Right lobe of liver (tissue), 6 donors: ENCODE measurements around the gene SPINK9. TPM values are rescaled to one million over a fixed set of nuclear protein-coding genes. Genes with fewer than 3 reads are reported as not detected.
A peak's percentile ranks its signal among the peaks of the same experiment; 100 is the strongest.

ENCODE experiments used
- ATAC-seq, 4 donors: fragments of 200-7000 bp; cut with Tn5 transposase; one replicate each; pipeline ENCODE4 v1.9.1; 2020; ENCODE audit warnings: mild to moderate bottlenecking in 4 of 4, moderate library complexity in 4 of 4
- DNase-seq, 3 donors: peaks; one replicate each; pipeline ENCODE4 v3.0.0-alpha.2; 2020
- H3K27ac ChIP-seq, 3 donors: fragments of 200-600 bp; one replicate each; pipeline ENCODE4 v1.8.0; 2022
- H3K27me3 ChIP-seq, 2 donors: fragments of 200-600 bp; one replicate each; pipeline ENCODE4 v1.8.0; 2022
- H3K36me3 ChIP-seq, 4 donors: fragments of 200-600 bp; sonication (generic) in 1 of 4; one replicate each; pipeline versions ENCODE4 v1.5.1 to v1.8.0; 2017 to 2022; ENCODE audit warnings: control low read depth in 1 of 4
- H3K4me1 ChIP-seq, 4 donors: fragments of 200-600 bp; sonication (generic) in 1 of 4; one replicate each; pipeline versions ENCODE4 v1.5.1 to v1.8.0; 2017 to 2022; ENCODE audit warnings: control low read depth in 1 of 4
- H3K4me3 ChIP-seq, 3 donors: fragments of 200-600 bp; one replicate each; pipeline ENCODE4 v1.8.0; 2022
- H3K9me3 ChIP-seq, 4 donors: fragments of 200-600 bp; sonication (generic) in 1 of 4; one replicate each; pipeline versions ENCODE4 v1.5.1 to v1.8.0; 2017 to 2022; ENCODE audit warnings: control low read depth in 1 of 4
- POLR2A ChIP-seq: fragments of 450-650 bp; IDR thresholded peaks from one replicate; pipeline ENCODE4 v1.6.1; 2017; ENCODE audit warnings: antibody characterized with exemption, mild to moderate bottlenecking
- WGBS: methylation state at CpG from one replicate; pipeline ENCODE4 v1.1.6; 2018; ENCODE audit warnings: low coverage, low lambda C conversion rate; ENCODE audit not compliant: insufficient coverage; ENCODE audit errors: missing lambda C conversion rate; 5-methylcytosine and 5-hydroxymethylcytosine counted together
- intact Hi-C, 2 donors: fragments of 100-400 bp; cut with DNase I; formaldehyde crosslinking; loops; one replicate each; pipeline versions ENCODE4 v1.11.2 to v1.14.1; 2022
- long read RNA-seq: library from polyadenylated mRNA; unstranded; transcript quantifications from one replicate; pipeline ENCODE4 v2.0.0, GENCODE V29; 2019
- total RNA-seq, 6 experiments: library from RNA; depleted of rRNA in 2 of 6; stranded (reverse); fragments of >200 nt in 2 of 6; fragmentation: NEBNext Ultra II Directional in 3 of 6; extraction: Animal tissue kit (Norgen Biotek cat#: 25700) in 3 of 6; gene quantifications; one replicate each; pipeline versions ENCODE4 v1.1.0 to v1.2.4, GENCODE V29; 2016 to 2023
- TF ChIP-seq, protein P1 (sequence below), 4 donors: fragments of 200-600 bp in 3 of 4; fragments of 450-650 bp in 1 of 4; IDR thresholded peaks; one replicate each; pipeline versions ENCODE4 v1.5.1 to v1.8.0; 2016 to 2022; ENCODE audit warnings: antibody characterized with exemption in 4 of 4, mild to moderate bottlenecking in 2 of 4
- donor health status: DM: no; HTN: yes; CAD: no.
- donor health status: DM: no; HTN: no; CAD: no.
- donor health status: DM: no; HTN: no; CAD: no.
- donor health status: DM: no; HTN: yes; CAD: no.
- donor health status: DM: no; HTN: yes; CAD: no.

The SPINK9 gene, protein sequence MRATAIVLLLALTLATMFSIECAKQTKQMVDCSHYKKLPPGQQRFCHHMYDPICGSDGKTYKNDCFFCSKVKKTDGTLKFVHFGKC
- not detected for total RNA-seq
- long read RNA-seq: 0 reads

DNA sequence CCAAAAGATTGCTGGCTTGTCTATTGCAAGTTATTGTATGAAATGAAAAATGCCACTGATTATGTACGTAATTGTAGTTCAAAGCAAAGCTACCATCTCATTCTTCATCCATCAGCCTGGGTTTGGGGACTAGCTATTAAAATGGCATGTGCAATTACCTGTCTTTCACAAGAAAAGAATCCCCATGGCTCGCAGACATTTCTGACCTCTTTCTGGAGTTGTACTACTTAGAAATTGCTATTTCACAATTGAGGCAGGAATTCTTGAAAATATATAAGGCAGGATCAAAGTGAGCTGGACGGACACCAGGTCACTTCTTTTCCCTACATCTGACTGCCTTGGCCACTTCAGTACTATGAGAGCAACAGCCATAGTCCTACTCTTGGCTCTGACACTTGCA is at the start of gene SPINK9:
SPINK9 (plus strand) TSS at position 301 of the 400 bp plus-strand sequence; CDS start at position 356, 55 bp downstream.
- intact Hi-C loops: no loop called here
- no peak within 1 kb of the TSS for H3K4me3 ChIP-seq
- DNase-seq: no peak
- H3K27ac ChIP-seq: no peak within 1 kb of the TSS
- no peak for TF ChIP-seq POLR2A
- TF ChIP-seq, protein P1, sequence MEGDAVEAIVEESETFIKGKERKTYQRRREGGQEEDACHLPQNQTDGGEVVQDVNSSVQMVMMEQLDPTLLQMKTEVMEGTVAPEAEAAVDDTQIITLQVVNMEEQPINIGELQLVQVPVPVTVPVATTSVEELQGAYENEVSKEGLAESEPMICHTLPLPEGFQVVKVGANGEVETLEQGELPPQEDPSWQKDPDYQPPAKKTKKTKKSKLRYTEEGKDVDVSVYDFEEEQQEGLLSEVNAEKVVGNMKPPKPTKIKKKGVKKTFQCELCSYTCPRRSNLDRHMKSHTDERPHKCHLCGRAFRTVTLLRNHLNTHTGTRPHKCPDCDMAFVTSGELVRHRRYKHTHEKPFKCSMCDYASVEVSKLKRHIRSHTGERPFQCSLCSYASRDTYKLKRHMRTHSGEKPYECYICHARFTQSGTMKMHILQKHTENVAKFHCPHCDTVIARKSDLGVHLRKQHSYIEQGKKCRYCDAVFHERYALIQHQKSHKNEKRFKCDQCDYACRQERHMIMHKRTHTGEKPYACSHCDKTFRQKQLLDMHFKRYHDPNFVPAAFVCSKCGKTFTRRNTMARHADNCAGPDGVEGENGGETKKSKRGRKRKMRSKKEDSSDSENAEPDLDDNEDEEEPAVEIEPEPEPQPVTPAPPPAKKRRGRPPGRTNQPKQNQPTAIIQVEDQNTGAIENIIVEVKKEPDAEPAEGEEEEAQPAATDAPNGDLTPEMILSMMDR (IDR thresholded peaks at IDR 0.05): no peak
- no peaks in the 10 kb centered on the region for H3K4me1 ChIP-seq
- ATAC-seq: no peak
- H3K36me3 ChIP-seq: no peaks in the 10 kb centered on the region
- 92% methylated on average over 3 of the region's 3 CpGs for WGBS
- H3K9me3 ChIP-seq: no peaks in the 10 kb centered on the region
- H3K27me3 ChIP-seq: no peaks in the 10 kb centered on the region

- Histone ChIP-seq H3K4me3 (no peak overlapping the region), H3K27ac (no peak overlapping the region), H3K9me3 (no peaks in the 10 kb centered on the region), H3K36me3 (no peaks in the 10 kb centered on the region), H3K27me3 (no peaks in the 10 kb centered on the region), H3K4me1 (no peaks in the 10 kb centered on the region)
- DNase-seq (no peak), ATAC-seq (peak; percentile 39 to 60 (median 53))
- no peak for TF ChIP-seq POLR2A
- TF ChIP-seq, protein P1 (IDR thresholded peaks at IDR 0.05): peak; percentile 28 to 47 (median 44)
- 63% methylated on average over 6 of the region's 6 CpGs for WGBS
- intact Hi-C loops: no loop called here
These were observed 44.8 kb upstream of the SPINK9 start for GRCh38 chr5:148290271-148291195.

- H3K36me3 ChIP-seq: no peaks in the 10 kb centered on the region
- no peak for TF ChIP-seq POLR2A
- TF ChIP-seq, protein P1 (IDR thresholded peaks at IDR 0.05): no peak
- H3K27me3 ChIP-seq: no peaks in the 10 kb centered on the region
- no peak for DNase-seq
- H3K27ac ChIP-seq: no peak overlapping the region
- H3K4me1 ChIP-seq: no peaks in the 10 kb centered on the region
- no peaks in the 10 kb centered on the region for H3K9me3 ChIP-seq
- intact Hi-C loops: no loop called here
- no peak for ATAC-seq
- WGBS: 75% methylated on average over 4 of the region's 4 CpGs
- H3K4me3 ChIP-seq: no peak overlapping the region
These were observed 37.6 kb upstream of the SPINK9 start for GRCh38 chr5:148297731-148298130.

DNA sequence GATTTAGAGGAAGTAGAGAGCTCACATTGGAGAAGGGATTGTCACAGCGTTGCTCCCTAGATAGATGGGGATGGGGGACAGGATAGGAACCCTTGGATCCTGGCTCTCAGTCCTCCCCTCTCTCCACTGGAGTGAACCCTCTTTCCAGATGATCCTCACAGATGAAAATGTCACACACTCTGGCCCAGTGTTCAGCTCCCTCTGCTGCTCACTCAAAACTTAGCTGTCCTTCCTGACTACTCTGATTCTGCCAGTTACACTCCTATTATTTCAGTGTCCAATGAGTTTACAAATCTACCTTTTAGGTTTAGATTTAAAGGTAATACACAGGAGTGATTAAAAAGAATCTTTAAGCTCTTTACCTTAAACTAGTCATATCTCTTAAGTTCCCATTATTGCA is 28.9 kb upstream of the SPINK9 start:
- H3K4me3 ChIP-seq: no peak overlapping the region
- no peaks in the 10 kb centered on the region for H3K4me1 ChIP-seq
- peaks cover 0 to 3% (median 0%) of the 10 kb centered on the region in 4 donors for H3K9me3 ChIP-seq
- H3K36me3 ChIP-seq: no peaks in the 10 kb centered on the region
- intact Hi-C loops: no loop called here
- H3K27ac ChIP-seq: no peak overlapping the region
- no peaks in the 10 kb centered on the region for H3K27me3 ChIP-seq
- no peak for TF ChIP-seq POLR2A
- TF ChIP-seq, protein P1 (IDR thresholded peaks at IDR 0.05): no peak
- ATAC-seq (no peak), DNase-seq (no peak)
- 50% methylated on average over 1 of the region's 1 CpG for WGBS
